Measurements from ENCODE around the gene RBP4. TPM values are rescaled to one million over a fixed set of nuclear protein-coding genes. Genes with fewer than 3 reads are reported as not detected.

Gene RBP4
- total and polyA plus RNA-seq, 4 donors, result 2.3 to 8.6 (median 5.5) TPM

GRCh38 chr10:93598157-93598556 lies 2.9 kb downstream of the RBP4 start:
- 80% methylated on average over 1 of the region's 5 CpGs for WGBS (ENCODE audit: insufficient coverage)
- Histone ChIP-seq H3K27me3 (ENCODE audit: control insufficient read depth, insufficient read depth, low read length) (peaks cover 31% of the 10 kb centered on the region), H3K9me3 (ENCODE audit: control insufficient read depth, insufficient read depth, low read length) (no peaks in the 10 kb centered on the region), H3K36me3 (ENCODE audit: control insufficient read depth, insufficient read depth, low read length) (no peaks in the 10 kb centered on the region), H3K4me1 (ENCODE audit: control insufficient read depth, insufficient read depth, low read length) (peaks cover 13% of the 10 kb centered on the region), H3K27ac (ENCODE audit: low read depth, low read length) (no peak overlapping the region), H3K4me3 (ENCODE audit: low read depth, low read length) (no peak overlapping the region)
- no peak for DNase-seq (ENCODE audit: low read depth in 4 of 6, low spot score in 6 of 6)

- no peak for DNase-seq (ENCODE audit: low read depth in 4 of 6, low spot score in 6 of 6)
- Histone ChIP-seq H3K4me1 (ENCODE audit: control insufficient read depth, insufficient read depth, low read length) (peaks cover 13% of the 10 kb centered on the region), H3K9me3 (ENCODE audit: control insufficient read depth, insufficient read depth, low read length) (no peaks in the 10 kb centered on the region), H3K27ac (ENCODE audit: low read depth, low read length) (no peak overlapping the region), H3K27me3 (ENCODE audit: control insufficient read depth, insufficient read depth, low read length) (peaks cover 22% of the 10 kb centered on the region), H3K36me3 (ENCODE audit: control insufficient read depth, insufficient read depth, low read length) (no peaks in the 10 kb centered on the region), H3K4me3 (ENCODE audit: low read depth, low read length) (no peak overlapping the region)
- WGBS (ENCODE audit: insufficient coverage), result no CpG with 5 or more reads among the region's 1 CpG
Measured at GRCh38 chr10:93597075-93597599, 3.9 kb downstream of the RBP4 start.

GRCh38 chr10:93596539-93596938 lies 4.5 kb downstream of the RBP4 start:
- H3K27ac ChIP-seq (ENCODE audit: low read depth, low read length), result no peak overlapping the region
- peaks cover 12% of the 10 kb centered on the region for H3K4me1 ChIP-seq (ENCODE audit: control insufficient read depth, insufficient read depth, low read length)
- no peaks in the 10 kb centered on the region for H3K36me3 ChIP-seq (ENCODE audit: control insufficient read depth, insufficient read depth, low read length)
- DNase-seq (ENCODE audit: low read depth in 4 of 6, low spot score in 6 of 6), result no peak
- peaks cover 18% of the 10 kb centered on the region for H3K27me3 ChIP-seq (ENCODE audit: control insufficient read depth, insufficient read depth, low read length)
- H3K9me3 ChIP-seq (ENCODE audit: control insufficient read depth, insufficient read depth, low read length), result no peaks in the 10 kb centered on the region
- 67% methylated on average over 2 of the region's 4 CpGs for WGBS (ENCODE audit: insufficient coverage)
- H3K4me3 ChIP-seq (ENCODE audit: low read depth, low read length), result no peak overlapping the region

GRCh38 chr10:93595378-93596161 lies 5.5 kb downstream of the RBP4 start:
- H3K9me3 ChIP-seq (ENCODE audit: control insufficient read depth, insufficient read depth, low read length), result no peaks in the 10 kb centered on the region
- no peak overlapping the region for H3K27ac ChIP-seq (ENCODE audit: low read depth, low read length)
- peaks cover 5% of the 10 kb centered on the region for H3K4me1 ChIP-seq (ENCODE audit: control insufficient read depth, insufficient read depth, low read length)
- no peak for DNase-seq (ENCODE audit: low read depth in 4 of 6, low spot score in 6 of 6)
- H3K36me3 ChIP-seq (ENCODE audit: control insufficient read depth, insufficient read depth, low read length), result no peaks in the 10 kb centered on the region
- peaks cover 12% of the 10 kb centered on the region for H3K27me3 ChIP-seq (ENCODE audit: control insufficient read depth, insufficient read depth, low read length)
- no peak overlapping the region for H3K4me3 ChIP-seq (ENCODE audit: low read depth, low read length)
- WGBS (ENCODE audit: insufficient coverage), result 79% methylated on average over 4 of the region's 5 CpGs

GRCh38 chr10:93594518-93594917 lies 6.5 kb downstream of the RBP4 start:
- H3K4me1 ChIP-seq (ENCODE audit: control insufficient read depth, insufficient read depth, low read length), result peaks cover 3% of the 10 kb centered on the region
- H3K27me3 ChIP-seq (ENCODE audit: control insufficient read depth, insufficient read depth, low read length), result peaks cover 2% of the 10 kb centered on the region
- H3K4me3 ChIP-seq (ENCODE audit: low read depth, low read length), result no peak overlapping the region
- 89% methylated on average over 7 of the region's 7 CpGs for WGBS (ENCODE audit: insufficient coverage)
- no peak for DNase-seq (ENCODE audit: low read depth in 4 of 6, low spot score in 6 of 6)
- no peaks in the 10 kb centered on the region for H3K36me3 ChIP-seq (ENCODE audit: control insufficient read depth, insufficient read depth, low read length)
- H3K9me3 ChIP-seq (ENCODE audit: control insufficient read depth, insufficient read depth, low read length), result no peaks in the 10 kb centered on the region
- H3K27ac ChIP-seq (ENCODE audit: low read depth, low read length), result no peak overlapping the region

GRCh38 chr10:93593749-93594148 lies 7.3 kb downstream of the RBP4 start:
- Histone ChIP-seq H3K4me1 (ENCODE audit: control insufficient read depth, insufficient read depth, low read length) (peaks cover 3% of the 10 kb centered on the region), H3K27ac (ENCODE audit: low read depth, low read length) (no peak overlapping the region), H3K36me3 (ENCODE audit: control insufficient read depth, insufficient read depth, low read length) (no peaks in the 10 kb centered on the region), H3K4me3 (ENCODE audit: low read depth, low read length) (no peak overlapping the region), H3K27me3 (ENCODE audit: control insufficient read depth, insufficient read depth, low read length) (no peaks in the 10 kb centered on the region), H3K9me3 (ENCODE audit: control insufficient read depth, insufficient read depth, low read length) (no peaks in the 10 kb centered on the region)
- WGBS (ENCODE audit: insufficient coverage), result 90% methylated on average over 18 of the region's 18 CpGs
- DNase-seq (ENCODE audit: low read depth in 4 of 6, low spot score in 6 of 6), result no peak

GRCh38 chr10:93593254-93593653 lies 7.8 kb downstream of the RBP4 start:
- WGBS (ENCODE audit: insufficient coverage), result 26% methylated on average over 2 of the region's 4 CpGs
- no peak for DNase-seq (ENCODE audit: low read depth in 4 of 6, low spot score in 6 of 6)
- H3K9me3 ChIP-seq (ENCODE audit: control insufficient read depth, insufficient read depth, low read length), result no peaks in the 10 kb centered on the region
- no peak overlapping the region for H3K27ac ChIP-seq (ENCODE audit: low read depth, low read length)
- H3K36me3 ChIP-seq (ENCODE audit: control insufficient read depth, insufficient read depth, low read length), result no peaks in the 10 kb centered on the region
- H3K27me3 ChIP-seq (ENCODE audit: control insufficient read depth, insufficient read depth, low read length), result no peaks in the 10 kb centered on the region
- no peak overlapping the region for H3K4me3 ChIP-seq (ENCODE audit: low read depth, low read length)
- H3K4me1 ChIP-seq (ENCODE audit: control insufficient read depth, insufficient read depth, low read length), result peaks cover 3% of the 10 kb centered on the region

- no peak overlapping the region for H3K27ac ChIP-seq (ENCODE audit: low read depth, low read length)
- 80% methylated on average over 3 of the region's 8 CpGs for WGBS (ENCODE audit: insufficient coverage)
- DNase-seq (ENCODE audit: low read depth in 4 of 6, low spot score in 6 of 6), result no peak
Measured at GRCh38 chr10:93591065-93591808, 9.8 kb downstream of the RBP4 start.

GRCh38 chr10:93590638-93591037 lies 10.4 kb downstream of the RBP4 start:
- Histone ChIP-seq H3K4me1 (ENCODE audit: control insufficient read depth, insufficient read depth, low read length) (no peaks in the 10 kb centered on the region), H3K9me3 (ENCODE audit: control insufficient read depth, insufficient read depth, low read length) (no peaks in the 10 kb centered on the region), H3K4me3 (ENCODE audit: low read depth, low read length) (no peak overlapping the region), H3K27ac (ENCODE audit: low read depth, low read length) (no peak overlapping the region), H3K36me3 (ENCODE audit: control insufficient read depth, insufficient read depth, low read length) (no peaks in the 10 kb centered on the region), H3K27me3 (ENCODE audit: control insufficient read depth, insufficient read depth, low read length) (no peaks in the 10 kb centered on the region)
- 90% methylated on average over 6 of the region's 7 CpGs for WGBS (ENCODE audit: insufficient coverage)
- no peak for DNase-seq (ENCODE audit: low read depth in 4 of 6, low spot score in 6 of 6)

More at GRCh38 chr10:93591065-93591808, 9.8 kb downstream of the RBP4 start:
- H3K36me3 ChIP-seq (ENCODE audit: control insufficient read depth, insufficient read depth, low read length), result no peaks in the 10 kb centered on the region
- H3K27me3 ChIP-seq (ENCODE audit: control insufficient read depth, insufficient read depth, low read length), result no peaks in the 10 kb centered on the region
- H3K4me3 ChIP-seq (ENCODE audit: low read depth, low read length), result no peak overlapping the region
- peaks cover under 1% of the 10 kb centered on the region for H3K4me1 ChIP-seq (ENCODE audit: control insufficient read depth, insufficient read depth, low read length)
- no peaks in the 10 kb centered on the region for H3K9me3 ChIP-seq (ENCODE audit: control insufficient read depth, insufficient read depth, low read length)

Measured in spinal cord (tissue), 10 donors.